Upper lobe of left lung (tissue), 4 donors: ENCODE measurements around the gene SPDL1.

Experiments
- POLR2A ChIP-seq, 4 donors: fragments of 450-650 bp; IDR thresholded peaks; one replicate each; pipeline ENCODE4 v1.5.1; 2016 to 2017; ENCODE audit warnings: antibody characterized with exemption in 4 of 4, mild to moderate bottlenecking in 2 of 4
- POLR2AphosphoS5 ChIP-seq, 2 donors: sonication (generic); formaldehyde crosslinking; IDR thresholded peaks; one replicate each; pipeline ENCODE4 v1.5.1; 2017; ENCODE audit warnings: antibody characterized with exemption in 2 of 2
- TF ChIP-seq, protein P1 (sequence below), 6 experiments: fragments of 450-650 bp in 4 of 6; fragments of 200-600 bp in 2 of 6; sonication (generic) in 2 of 6; IDR thresholded peaks; one replicate each; pipeline ENCODE4 v1.5.1; 2016 to 2019; ENCODE audit warnings: antibody characterized with exemption in 6 of 6

DNA sequence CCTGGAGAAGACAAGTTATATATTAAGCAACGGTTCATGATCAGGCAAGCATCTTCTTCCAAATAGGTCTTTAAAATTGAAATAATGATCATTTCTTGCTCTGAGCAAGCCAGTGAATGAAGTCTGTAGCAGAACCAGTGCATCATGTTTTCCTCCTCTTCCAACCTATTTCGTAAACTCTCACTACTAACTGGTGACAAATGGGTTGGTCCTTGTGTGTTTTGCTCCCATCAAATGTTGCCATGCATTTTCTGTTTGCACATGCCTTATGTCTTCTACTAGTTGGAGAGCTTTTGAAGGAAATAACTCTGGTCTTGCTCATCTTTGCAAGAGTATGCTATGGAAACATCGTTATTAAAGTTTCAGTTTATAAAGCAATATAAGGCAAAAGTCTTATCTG is 37.2 kb upstream of the SPDL1 start:
- TF ChIP-seq, protein P1, sequence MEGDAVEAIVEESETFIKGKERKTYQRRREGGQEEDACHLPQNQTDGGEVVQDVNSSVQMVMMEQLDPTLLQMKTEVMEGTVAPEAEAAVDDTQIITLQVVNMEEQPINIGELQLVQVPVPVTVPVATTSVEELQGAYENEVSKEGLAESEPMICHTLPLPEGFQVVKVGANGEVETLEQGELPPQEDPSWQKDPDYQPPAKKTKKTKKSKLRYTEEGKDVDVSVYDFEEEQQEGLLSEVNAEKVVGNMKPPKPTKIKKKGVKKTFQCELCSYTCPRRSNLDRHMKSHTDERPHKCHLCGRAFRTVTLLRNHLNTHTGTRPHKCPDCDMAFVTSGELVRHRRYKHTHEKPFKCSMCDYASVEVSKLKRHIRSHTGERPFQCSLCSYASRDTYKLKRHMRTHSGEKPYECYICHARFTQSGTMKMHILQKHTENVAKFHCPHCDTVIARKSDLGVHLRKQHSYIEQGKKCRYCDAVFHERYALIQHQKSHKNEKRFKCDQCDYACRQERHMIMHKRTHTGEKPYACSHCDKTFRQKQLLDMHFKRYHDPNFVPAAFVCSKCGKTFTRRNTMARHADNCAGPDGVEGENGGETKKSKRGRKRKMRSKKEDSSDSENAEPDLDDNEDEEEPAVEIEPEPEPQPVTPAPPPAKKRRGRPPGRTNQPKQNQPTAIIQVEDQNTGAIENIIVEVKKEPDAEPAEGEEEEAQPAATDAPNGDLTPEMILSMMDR (IDR thresholded peaks at IDR 0.05) = no peak
- TF ChIP-seq POLR2AphosphoS5 (IDR thresholded peaks at IDR 0.05) (no peak), POLR2A (IDR thresholded peaks at IDR 0.05) (no peak)
